Endothelial cell of umbilical vein (primary cell): ENCODE results near the gene ABCC1. TPM values are rescaled to one million over a fixed set of nuclear protein-coding genes. Genes with fewer than 3 reads are reported as not detected.

Experiments
- BruUV-seq: library from RNA; stranded (reverse); fragments of 400-500 nt; replicated peaks from 2 replicates; lab custom pipeline; 2021; lab: Mats Ljungman, UMichigan
- CTCF ChIA-PET: fragments of 300-600, 350-600 bp; sonication (Branson Sonifier 250); formaldehyde crosslinking; loops from one replicate; lab custom pipeline; 2021; ENCODE audit warnings: antibody characterized with exemption, inconsistent platforms; lab: Charles Lee
- POLR2A ChIA-PET: fragments of 300-600, 350-600 bp; sonication (Branson Sonifier 250); formaldehyde crosslinking; loops from one replicate; lab custom pipeline; 2021; ENCODE audit warnings: antibody characterized with exemption, inconsistent platforms; lab: Charles Lee
- DNase-seq: peaks from one replicate; pipeline ENCODE4 v3.0.0-alpha.2; 2011; ENCODE audit warnings: low read depth, low spot score
- FAIRE-seq: peaks from 2 replicates; lab custom pipeline; 2011; peaks lifted over from hg19 to GRCh38; lab: Jason Lieb, UNC
- H2AFZ ChIP-seq: 2 replicates; pipeline ENCODE4 v1.6.0; 2012; ENCODE audit warnings: low read depth, low read length, control low read depth, inconsistent platforms
- H3K27ac ChIP-seq: 2 replicates; pipeline ENCODE4 v1.5.1; 2011; ENCODE audit warnings: low read depth, mild to moderate bottlenecking, control low read depth, low read length, moderate library complexity; ENCODE audit not compliant: insufficient read depth
- H3K27me3 ChIP-seq, 2 experiments: 2 replicates each; pipeline versions ENCODE4 v1.6.0 to v1.6.1; 2011; ENCODE audit warnings: low read length in 2 of 2, mixed read lengths in 1 of 2; ENCODE audit not compliant: control insufficient read depth in 2 of 2, insufficient read depth in 2 of 2
- H3K36me3 ChIP-seq, 2 experiments: 2 replicates in 1 of 2; 3 replicates in 1 of 2; pipeline ENCODE4 v1.5.1; 2011; ENCODE audit warnings: low read length in 2 of 2, mild to moderate bottlenecking in 1 of 2, moderate library complexity in 1 of 2; ENCODE audit not compliant: control insufficient read depth in 2 of 2, insufficient read depth in 2 of 2; ENCODE audit errors: extremely low read depth in 1 of 2
- H3K4me1 ChIP-seq: 3 replicates; pipeline ENCODE4 v1.5.1; 2011; ENCODE audit warnings: mild to moderate bottlenecking, low read length; ENCODE audit not compliant: control insufficient read depth, insufficient read depth; ENCODE audit errors: extremely low read depth
- H3K4me2 ChIP-seq: 2 replicates; pipeline ENCODE4 v1.6.1; 2011; ENCODE audit warnings: low read length, control low read depth, mixed read lengths; ENCODE audit not compliant: insufficient read depth
- H3K4me3 ChIP-seq, 3 experiments: fragments of 200-600 bp in 1 of 3; sonication (generic), shearing (Covaris generic) in 1 of 3; replicated peaks in 1 of 3; 2 replicates each; pipeline ENCODE4 v1.5.1; 2011 to 2016; ENCODE audit warnings: control low read depth in 3 of 3, low read length in 3 of 3, mild to moderate bottlenecking in 2 of 3, inconsistent platforms in 1 of 3, low read depth in 1 of 3, moderate library complexity in 1 of 3; ENCODE audit not compliant: insufficient read depth in 1 of 3
- H3K79me2 ChIP-seq: 2 replicates; pipeline ENCODE4 v1.6.0; 2012; ENCODE audit warnings: low read length, inconsistent platforms; ENCODE audit not compliant: control insufficient read depth, insufficient read depth
- H3K9ac ChIP-seq: replicated peaks from 2 replicates; pipeline ENCODE3; 2011; ENCODE audit warnings: low read length, control low read depth; ENCODE audit not compliant: insufficient read depth; ENCODE audit errors: extremely low read depth
- H3K9me1 ChIP-seq: replicated peaks from 3 replicates; pipeline ENCODE4 v1.6.0; 2011; ENCODE audit warnings: mild to moderate bottlenecking, low read length; ENCODE audit not compliant: control insufficient read depth, insufficient read depth; ENCODE audit errors: extremely low read depth
- H3K9me3 ChIP-seq: replicated peaks from 2 replicates; pipeline ENCODE4 v1.5.1; 2012; ENCODE audit warnings: low read length, inconsistent platforms; ENCODE audit not compliant: control insufficient read depth, insufficient read depth
- H4K20me1 ChIP-seq: replicated peaks from 2 replicates; pipeline ENCODE3; 2011; ENCODE audit warnings: mild to moderate bottlenecking, low read length; ENCODE audit not compliant: control insufficient read depth, insufficient read depth; ENCODE audit errors: extremely low read depth
- EZH2 ChIP-seq: IDR thresholded peaks from 2 replicates; pipeline ENCODE4 v1.6.1; 2012; ENCODE audit warnings: borderline replicate concordance, low read depth, mild to moderate bottlenecking, moderate library complexity, low read length, inconsistent platforms; ENCODE audit not compliant: severe bottlenecking
- FOS ChIP-seq: IDR thresholded peaks from 2 replicates; pipeline ENCODE4 v1.6.1; 2011; ENCODE audit warnings: mild to moderate bottlenecking, low read length, moderate library complexity, borderline replicate concordance; ENCODE audit not compliant: insufficient read depth
- GATA2 ChIP-seq: IDR thresholded peaks from 2 replicates; pipeline ENCODE4 v1.7.0; 2011; ENCODE audit warnings: low read depth, mild to moderate bottlenecking, moderate library complexity, mixed read lengths, low read length; ENCODE audit not compliant: insufficient read length, insufficient read depth
- JUN ChIP-seq: IDR thresholded peaks from 2 replicates; pipeline ENCODE4 v1.6.1; 2011; ENCODE audit warnings: borderline replicate concordance, low read depth; ENCODE audit not compliant: insufficient read length, insufficient read depth
- MYC ChIP-seq: IDR thresholded peaks from one replicate; pipeline ENCODE4 v1.6.1; 2011; ENCODE audit warnings: mild to moderate bottlenecking, low read depth, low read length
- POLR2A ChIP-seq: IDR thresholded peaks from 2 replicates; pipeline ENCODE4 v1.6.1; 2012; ENCODE audit warnings: low read depth, mild to moderate bottlenecking, control low read depth, low read length
- POLR2AphosphoS5 ChIP-seq: IDR thresholded peaks from 2 replicates; pipeline ENCODE4 v1.6.1; 2012; ENCODE audit warnings: low read depth, mild to moderate bottlenecking, control low read depth, low read length, moderate library complexity; ENCODE audit not compliant: insufficient read depth
- dilution Hi-C: fragments of 300-500 bp; cut with MboI; formaldehyde crosslinking; loops from one replicate; pipeline ENCODE4 v1.15.0; 2019; ENCODE audit warnings: low sequenced_read_pairs; ENCODE audit not compliant: extremely low pct_ligation_motif_present
- intact Hi-C: fragments of 100-400 bp; cut with micrococcal nuclease; formaldehyde crosslinking; loops from one replicate; pipeline ENCODE4 v1.10.0; 2022
- polyA plus RNA-seq, 4 experiments: library from polyadenylated mRNA; depleted of rRNA in 3 of 4; stranded (reverse) in 3 of 4; unstranded in 1 of 4; fragments of >200 nt; gene quantifications; 2 replicates each; pipeline versions ENCODE4 v1.2.1 to v1.2.3, GENCODE V29; 2011 to 2012; ENCODE audit warnings: missing spikeins in 1 of 4
- total RNA-seq: library from RNA; stranded (reverse); gene quantifications from 2 replicates; pipeline ENCODE4 v1.2.3, GENCODE V29; 2021
- TF ChIP-seq, protein P1 (sequence below), 2 donors: IDR thresholded peaks; 1 replicate in 1 of 2; 2 replicates in 1 of 2; pipeline ENCODE4 v1.5.1; 2011; ENCODE audit warnings: low read length in 2 of 2, mild to moderate bottlenecking in 2 of 2, moderate library complexity in 2 of 2, control low read depth in 1 of 2, inconsistent platforms in 1 of 2, low read depth in 1 of 2; ENCODE audit not compliant: insufficient read depth in 1 of 2; ENCODE audit errors: extremely low read depth in 1 of 2
- TF ChIP-seq, protein P2 (sequence below): IDR thresholded peaks from 2 replicates; pipeline ENCODE4 v1.6.1; 2011; ENCODE audit not compliant: insufficient read depth, insufficient read length

The ABCC1 gene
- total and polyA plus RNA-seq, 2 donors (not counting 3 experiments of a cell fraction or from before 2014, with no cell fraction given), result 46.1 to 89.2 TPM

- FAIRE-seq (no peak), DNase-seq (no peak)
- ChIA-PET CTCF (interaction anchor here (0.9 to 3.2 kb wide), 2 partner anchors 11 to 131 kb away, joined by 4 to 13 read pairs; no protein-coding TSS in a partner anchor), POLR2A (no interaction called here)
- Histone ChIP-seq H3K27ac (peak overlapping the region; percentile 17), H3K27me3 (no peaks in the 10 kb centered on the region), H2AFZ (no peak overlapping the region), H3K4me1 (peaks cover 22% of the 10 kb centered on the region), H3K9me3 (no peaks in the 10 kb centered on the region), H3K4me3 (no peak overlapping the region), H3K4me2 (no peak overlapping the region), H3K9ac (no peak overlapping the region), H3K9me1 (no peaks in the 10 kb centered on the region), H3K79me2 (peaks cover 65% of the 10 kb centered on the region), H4K20me1 (no peaks in the 10 kb centered on the region), H3K36me3 (peaks cover 2 to 18% of the 10 kb centered on the region in 2 experiments)
- no TSS peak for BruUV-seq
- dilution Hi-C loops, result no loop called here
- TF ChIP-seq MYC, result no peak
- TF ChIP-seq, protein P1, sequence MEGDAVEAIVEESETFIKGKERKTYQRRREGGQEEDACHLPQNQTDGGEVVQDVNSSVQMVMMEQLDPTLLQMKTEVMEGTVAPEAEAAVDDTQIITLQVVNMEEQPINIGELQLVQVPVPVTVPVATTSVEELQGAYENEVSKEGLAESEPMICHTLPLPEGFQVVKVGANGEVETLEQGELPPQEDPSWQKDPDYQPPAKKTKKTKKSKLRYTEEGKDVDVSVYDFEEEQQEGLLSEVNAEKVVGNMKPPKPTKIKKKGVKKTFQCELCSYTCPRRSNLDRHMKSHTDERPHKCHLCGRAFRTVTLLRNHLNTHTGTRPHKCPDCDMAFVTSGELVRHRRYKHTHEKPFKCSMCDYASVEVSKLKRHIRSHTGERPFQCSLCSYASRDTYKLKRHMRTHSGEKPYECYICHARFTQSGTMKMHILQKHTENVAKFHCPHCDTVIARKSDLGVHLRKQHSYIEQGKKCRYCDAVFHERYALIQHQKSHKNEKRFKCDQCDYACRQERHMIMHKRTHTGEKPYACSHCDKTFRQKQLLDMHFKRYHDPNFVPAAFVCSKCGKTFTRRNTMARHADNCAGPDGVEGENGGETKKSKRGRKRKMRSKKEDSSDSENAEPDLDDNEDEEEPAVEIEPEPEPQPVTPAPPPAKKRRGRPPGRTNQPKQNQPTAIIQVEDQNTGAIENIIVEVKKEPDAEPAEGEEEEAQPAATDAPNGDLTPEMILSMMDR (IDR thresholded peaks at IDR 0.05; ENCODE audit: extremely low read depth in 1 of 2, insufficient read depth in 1 of 2, low read depth in 1 of 2, low read length in 2 of 2), result no peak
- no peak for TF ChIP-seq POLR2AphosphoS5
- TF ChIP-seq JUN, result no peak
- no peak for TF ChIP-seq EZH2
- no peak for TF ChIP-seq GATA2
- no peak for TF ChIP-seq FOS
- no peak for TF ChIP-seq POLR2A
- TF ChIP-seq, protein P2, sequence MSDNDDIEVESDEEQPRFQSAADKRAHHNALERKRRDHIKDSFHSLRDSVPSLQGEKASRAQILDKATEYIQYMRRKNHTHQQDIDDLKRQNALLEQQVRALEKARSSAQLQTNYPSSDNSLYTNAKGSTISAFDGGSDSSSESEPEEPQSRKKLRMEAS, result no peak
- intact Hi-C loops, result no loop called here
These were observed 56.3 kb downstream of the ABCC1 start for GRCh38 chr16:16005721-16006120.
